ENCODE measurements around the gene TIGD4.
"Not testable (repeated sequence)": the region's sequence is repeated elsewhere in the genome, so short reads cannot be mapped to it uniquely, and the experiment has no call there.

The TIGD4 gene

DNA sequence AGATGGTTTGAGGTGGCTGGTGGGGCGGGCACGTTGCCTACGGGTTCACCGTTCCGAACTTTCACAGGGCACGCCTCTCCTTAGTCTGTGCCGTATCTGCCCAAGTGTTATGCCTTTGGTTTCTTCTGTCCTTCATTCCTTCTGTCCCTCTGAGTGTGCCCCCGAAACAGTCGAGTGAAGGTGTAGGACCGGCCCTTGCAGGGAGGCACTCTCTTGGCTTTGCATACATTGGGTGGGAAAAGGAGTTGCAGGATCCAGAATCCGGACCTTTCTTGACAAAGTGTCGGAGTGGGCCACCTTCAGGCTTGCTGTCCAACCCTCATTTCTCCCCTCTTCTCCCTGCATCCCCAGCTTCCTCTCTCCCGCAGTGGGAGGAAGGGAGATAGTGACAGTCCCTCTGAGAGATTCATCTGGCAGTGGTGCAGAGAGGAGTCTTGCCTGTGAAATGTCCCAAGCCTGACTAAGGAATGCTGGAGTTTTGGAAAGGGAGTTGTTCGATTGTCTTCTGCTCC, 793 bp upstream of the TIGD4 start:
- no peak for DNase-seq (ENCODE audit: low read depth)

DNA sequence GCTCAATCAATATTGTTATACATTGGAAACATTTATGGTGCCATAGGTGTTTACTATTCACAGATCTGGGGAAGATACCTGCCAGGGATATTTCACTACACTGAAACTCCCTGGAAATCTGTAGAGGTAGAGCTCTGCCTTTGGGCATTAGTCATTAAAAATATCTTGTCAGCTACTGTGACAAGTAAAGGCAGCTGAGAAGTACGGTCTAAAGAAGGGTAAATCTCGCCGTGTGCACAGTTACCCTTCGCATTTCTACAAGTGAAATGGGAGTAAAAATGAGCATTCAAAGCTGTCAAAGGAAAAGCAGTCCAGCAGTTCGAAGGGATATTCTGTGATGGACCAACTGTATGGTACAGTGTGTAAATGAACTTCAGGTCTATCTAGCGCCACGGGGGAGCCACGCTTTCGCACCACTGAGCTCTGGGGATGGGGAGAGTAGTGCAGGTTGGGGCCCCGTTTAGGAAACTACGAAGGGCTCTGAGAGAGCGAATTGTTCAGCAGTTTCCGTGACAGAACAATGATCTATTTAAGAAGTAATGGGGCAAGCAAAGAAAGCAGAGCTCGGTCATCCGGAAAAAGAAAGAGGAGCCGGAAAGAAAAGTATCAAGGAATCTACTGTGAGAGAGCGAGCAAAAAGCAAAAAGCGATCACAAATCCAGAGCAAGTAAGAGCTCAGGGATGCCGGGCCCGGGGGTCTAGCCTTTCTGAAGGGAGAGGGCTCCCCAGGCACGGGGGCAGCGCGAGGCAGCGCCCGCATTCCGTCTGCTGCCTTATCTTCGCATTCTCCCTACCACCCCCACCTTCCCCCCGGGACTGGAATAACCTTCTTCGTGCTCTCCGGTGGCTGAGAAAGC, 646 bp downstream of the TIGD4 start:
- DNase-seq (ENCODE audit: low read depth): no peak

DNA sequence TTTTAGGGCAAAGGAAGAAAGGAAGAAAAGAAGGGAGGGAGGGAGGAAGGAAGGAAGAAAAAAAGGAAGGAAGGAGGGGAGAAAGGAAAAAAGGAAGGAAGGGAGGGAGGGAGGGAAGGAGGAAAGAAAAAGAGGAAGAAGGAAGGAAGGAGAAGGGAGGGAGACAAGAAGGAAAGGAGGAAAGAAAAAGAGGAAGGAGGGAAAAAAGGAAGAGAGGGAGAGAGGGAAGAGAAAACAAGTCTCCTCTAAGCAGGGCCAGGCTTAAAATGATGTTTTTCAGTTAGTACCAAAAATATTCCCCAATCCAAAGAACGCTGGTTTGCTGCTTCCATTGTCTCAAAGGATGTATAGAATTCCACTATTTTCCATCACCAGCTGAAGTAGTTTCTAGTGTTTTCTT, 2.0 kb downstream of the TIGD4 start:
- no peak for DNase-seq (ENCODE audit: low read depth)

DNA sequence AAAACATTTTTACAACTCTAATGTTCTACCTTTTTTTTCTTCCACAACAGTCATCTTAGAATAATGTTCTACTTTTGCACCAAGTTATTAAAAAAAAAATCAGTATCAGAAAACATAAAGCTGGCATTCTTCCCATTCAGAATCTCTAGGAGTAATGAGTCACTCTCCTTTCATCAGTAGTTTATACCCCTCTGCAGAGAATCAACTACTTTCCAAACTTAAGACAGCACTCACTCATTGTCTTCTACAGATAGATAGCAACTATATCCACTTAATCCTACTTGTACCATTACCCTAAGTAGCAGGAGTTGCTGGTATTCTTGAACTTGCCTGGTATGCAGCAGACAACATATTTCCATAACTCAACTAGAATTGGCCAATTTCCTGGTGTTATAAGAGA, 3.2 kb downstream of the TIGD4 start:
- DNase-seq (ENCODE audit: low read depth): no peak

DNA sequence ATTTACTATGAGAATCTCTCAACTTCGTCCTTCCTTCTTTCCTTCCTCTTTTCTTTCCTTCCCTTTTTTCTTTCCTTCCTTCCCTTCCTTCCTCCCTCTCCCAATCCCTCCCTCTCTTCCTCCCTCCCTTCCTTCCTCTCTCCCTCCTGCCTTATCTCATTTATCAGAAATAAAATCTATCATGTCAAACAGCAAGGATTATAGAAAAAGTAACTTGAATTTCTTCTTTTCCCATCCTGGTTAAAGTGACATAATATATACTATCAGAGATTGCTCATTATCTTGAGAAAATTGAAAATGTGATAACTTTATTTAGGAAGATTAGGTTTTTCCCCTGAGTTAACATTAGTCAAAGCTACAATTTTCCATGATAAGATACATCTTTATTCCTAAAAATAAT, 5.6 kb downstream of the TIGD4 start:
- DNase-seq (ENCODE audit: low read depth): no peak

DNA sequence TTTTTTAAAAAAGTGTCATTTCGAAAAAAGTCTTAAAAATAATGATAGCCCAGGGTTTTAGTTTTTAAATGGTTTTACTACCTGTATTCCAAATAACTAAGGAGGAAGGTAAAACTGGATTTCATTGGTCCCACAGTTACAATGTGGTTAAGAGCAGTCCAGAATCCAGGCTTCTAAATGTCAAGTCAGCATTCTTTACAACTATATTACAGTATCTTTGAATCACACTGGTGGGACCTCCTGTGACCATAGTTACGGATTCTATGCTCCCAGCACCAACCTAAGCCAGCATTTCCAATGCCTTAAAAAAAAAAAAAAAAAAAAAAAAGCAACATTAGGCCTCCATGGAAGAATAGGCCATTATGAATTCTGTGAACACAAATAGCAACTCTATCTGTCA, 6.2 kb downstream of the TIGD4 start:
- DNase-seq (ENCODE audit: low read depth): no peak

DNA sequence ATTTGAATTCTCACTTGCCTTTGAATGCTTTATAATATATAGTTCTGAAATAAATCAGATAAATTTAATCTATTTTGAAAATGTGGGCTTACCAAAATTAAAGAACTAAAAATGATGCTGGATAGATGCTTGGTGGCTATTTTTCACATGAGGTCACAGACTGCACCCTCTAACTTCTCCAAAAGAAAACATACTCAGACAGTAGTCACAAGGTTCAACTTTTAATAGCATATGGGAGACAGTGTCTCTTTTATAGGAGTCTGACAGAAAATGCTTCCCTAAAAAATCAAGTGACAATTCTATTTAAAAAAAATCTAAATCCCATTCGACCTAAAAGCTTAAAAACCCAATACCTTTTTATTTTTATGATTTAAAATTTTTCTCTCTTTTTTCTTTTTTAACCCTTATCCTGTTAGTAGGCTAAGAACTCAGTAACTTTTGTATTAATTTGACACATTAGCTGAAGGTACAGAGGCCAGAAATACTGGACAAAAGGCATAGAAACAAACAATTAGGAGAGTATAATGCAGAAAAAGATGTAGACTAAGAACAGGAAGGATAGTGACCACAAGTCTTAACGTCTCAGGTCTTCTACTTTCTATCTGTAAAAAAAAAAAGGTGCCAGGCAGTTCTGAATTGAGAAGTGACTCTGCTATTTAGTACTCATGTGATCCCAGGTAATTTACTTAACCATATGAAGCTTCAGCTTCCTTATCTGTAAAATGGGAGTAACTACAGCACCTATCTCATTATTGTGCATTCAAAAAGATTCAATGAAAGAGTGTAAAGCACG, 7.6 kb downstream of the TIGD4 start:
- DNase-seq (ENCODE audit: low read depth): no peak

DNA sequence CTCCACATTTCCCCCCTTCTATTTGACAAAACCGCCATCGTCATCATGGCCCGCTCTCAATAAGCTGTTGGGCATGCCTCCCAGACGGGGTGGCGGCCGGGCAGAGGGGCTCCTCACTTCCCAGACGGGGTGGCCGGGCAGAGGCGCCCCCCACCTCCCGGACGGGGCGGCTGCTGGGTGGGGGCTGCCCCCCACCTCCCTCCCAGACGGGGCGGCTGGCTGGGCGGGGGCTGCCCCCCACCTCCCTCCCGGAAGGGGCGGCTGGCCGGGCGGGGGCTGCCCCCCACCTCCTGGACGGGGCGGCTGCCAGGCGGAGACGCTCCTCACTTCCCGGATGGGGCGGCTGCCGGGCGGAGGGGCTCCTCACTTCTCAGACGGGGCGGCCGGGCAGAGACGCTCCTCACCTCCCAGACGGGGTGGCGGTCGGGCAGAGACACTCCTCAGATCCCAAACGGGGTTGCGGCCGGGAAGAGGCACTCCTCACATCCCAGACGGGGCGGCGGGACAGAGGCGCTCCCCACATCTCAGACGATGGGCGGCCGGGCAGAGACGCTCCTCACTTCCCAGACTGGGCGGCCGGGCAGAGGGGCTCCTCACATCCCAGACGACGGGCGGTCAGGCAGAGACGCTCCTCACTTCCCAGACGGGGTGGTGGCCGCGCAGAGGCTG, 14.3 kb downstream of the TIGD4 start:
- DNase-seq (ENCODE audit: low read depth): not testable (repeated sequence)

DNA sequence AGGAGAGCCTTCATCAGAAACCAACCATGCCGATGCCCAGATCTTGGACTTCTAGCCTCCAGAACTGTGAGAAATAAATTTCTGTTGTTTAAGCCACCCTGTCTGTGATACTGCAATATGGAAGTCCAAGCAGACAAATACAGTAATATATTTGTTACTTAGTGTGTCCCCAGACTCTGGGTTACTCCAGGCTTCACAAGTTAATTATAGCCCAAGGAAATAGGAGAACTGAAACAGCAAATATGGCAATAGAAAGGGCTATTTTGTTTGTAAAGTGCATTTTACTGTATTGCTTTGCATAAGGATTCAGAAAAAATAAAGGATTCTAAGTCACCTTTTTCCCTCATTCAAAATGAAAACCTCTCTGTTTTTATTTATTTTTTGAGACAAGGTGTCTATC, 15.7 kb downstream of the TIGD4 start:
- no peak for DNase-seq (ENCODE audit: low read depth)

DNA sequence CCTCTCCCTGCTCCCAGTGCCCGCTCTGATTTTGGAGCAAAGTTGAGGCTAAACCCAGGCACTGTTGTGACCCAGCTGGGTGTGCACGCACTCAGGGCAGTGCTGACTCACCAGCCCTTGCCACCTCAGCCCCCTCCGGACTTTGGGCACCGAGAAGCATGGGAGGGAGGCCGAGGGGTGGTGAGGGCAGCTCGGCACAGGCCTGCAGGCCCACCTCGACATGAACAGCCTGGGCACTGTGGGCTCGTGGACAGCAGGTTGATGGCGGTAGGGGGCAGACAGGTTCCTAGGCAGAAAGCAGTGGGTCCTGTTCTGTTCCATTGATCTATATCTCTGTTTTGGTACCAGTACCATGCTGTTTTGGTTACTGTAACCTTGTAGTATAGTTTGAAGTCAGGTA, 30.9 kb downstream of the TIGD4 start:
- DNase-seq (ENCODE audit: low read depth): no peak

DNA sequence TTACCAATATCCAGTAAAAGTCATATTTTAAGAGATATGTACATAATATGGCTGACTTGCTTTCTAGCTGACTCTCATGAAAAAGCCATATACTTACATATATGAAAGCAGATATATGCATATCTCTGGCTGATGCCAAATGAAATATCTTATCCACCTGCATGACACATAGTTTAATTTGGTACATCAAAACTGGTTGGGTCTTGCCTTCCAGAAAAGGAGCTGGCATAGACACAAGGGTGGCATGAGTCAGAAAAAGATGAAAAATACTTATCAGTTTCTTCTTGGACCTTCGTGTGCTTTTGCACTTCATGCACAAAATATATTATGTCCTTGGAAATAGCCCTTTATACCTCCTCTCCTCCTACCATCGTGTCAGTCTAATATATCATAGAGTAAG, 32.1 kb downstream of the TIGD4 start:
- no peak for DNase-seq (ENCODE audit: low read depth)

DNA sequence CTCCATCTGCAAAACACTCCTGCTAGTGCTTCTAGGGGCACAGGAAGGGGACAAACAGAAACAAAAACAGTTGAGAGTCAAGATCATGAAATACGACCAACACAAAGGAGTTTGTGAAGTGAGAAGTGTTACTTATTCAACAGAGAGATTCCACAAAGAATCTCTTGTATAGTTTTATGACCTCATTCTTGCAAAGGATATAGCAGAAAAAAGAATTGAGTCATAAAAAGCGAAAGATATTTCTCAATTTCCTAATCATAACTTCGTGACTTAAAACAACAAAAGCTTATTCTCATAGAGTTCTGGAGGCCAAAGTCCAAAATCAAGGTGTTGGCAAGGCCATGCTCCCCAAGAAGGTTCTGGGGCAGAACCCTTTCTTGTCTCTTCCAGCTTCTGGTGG, 40.7 kb downstream of the TIGD4 start:
- DNase-seq (ENCODE audit: low read depth): peak; percentile 8

DNA sequence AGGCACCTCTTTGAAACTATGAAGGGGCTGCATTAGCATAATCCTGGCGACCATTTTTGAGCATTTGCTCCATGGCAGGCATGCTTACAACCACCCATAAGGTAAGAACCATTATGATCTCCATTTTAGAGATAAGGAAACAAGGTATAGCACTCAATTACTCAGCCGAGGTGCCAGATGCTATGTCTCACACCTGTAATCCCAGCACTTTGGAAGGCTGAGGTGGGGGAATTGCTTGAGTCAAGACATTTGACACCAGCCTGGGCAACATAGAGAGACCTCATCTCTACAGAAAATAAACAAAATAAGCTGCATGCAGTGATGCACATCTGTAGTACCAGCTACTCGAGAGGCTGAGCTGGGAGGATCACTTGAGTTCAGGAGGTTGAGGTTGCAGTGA, 43.6 kb downstream of the TIGD4 start:
- DNase-seq (ENCODE audit: low read depth): no peak

DNA sequence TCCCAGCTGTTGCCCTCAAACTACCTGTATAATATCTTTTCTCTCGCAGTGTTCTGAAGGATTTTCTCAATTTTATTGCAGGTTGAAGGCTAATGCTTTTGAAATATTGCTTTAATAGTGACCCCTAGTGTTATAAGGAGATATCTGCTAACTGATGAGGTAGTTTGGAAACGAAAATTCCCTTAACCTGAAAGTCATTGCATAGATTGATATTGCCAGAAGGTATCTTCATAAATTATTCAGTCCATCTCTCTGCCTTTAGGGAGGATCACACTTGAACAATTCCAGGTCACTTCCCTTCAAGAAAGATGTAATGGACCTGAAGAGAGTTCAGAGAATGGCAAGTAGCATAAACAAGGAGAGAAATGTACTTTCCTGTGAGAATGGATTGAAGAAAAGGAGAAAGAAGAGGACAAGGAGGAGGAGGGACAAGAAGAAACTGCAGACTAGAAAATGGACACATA, 44.1 kb downstream of the TIGD4 start:
- DNase-seq (ENCODE audit: low read depth): no peak

DNA sequence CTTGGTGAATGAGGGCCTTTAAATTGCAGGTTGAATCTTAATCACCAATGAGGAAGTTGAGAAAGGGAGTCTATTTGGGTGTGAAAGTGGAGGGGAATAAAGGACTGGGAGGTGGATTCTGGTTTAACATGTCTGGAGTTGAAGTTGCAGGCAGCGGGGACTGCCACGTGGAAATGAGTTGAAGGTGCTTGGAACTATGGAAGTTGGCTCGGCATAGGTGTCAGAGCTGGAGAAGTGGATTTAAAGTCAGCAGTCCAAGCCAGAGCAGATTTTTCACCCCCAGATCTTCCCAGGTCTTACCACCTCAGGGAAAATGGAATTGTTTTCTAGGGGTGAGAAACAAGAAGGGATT, 44.9 kb downstream of the TIGD4 start:
- DNase-seq (ENCODE audit: low read depth): no peak

DNA sequence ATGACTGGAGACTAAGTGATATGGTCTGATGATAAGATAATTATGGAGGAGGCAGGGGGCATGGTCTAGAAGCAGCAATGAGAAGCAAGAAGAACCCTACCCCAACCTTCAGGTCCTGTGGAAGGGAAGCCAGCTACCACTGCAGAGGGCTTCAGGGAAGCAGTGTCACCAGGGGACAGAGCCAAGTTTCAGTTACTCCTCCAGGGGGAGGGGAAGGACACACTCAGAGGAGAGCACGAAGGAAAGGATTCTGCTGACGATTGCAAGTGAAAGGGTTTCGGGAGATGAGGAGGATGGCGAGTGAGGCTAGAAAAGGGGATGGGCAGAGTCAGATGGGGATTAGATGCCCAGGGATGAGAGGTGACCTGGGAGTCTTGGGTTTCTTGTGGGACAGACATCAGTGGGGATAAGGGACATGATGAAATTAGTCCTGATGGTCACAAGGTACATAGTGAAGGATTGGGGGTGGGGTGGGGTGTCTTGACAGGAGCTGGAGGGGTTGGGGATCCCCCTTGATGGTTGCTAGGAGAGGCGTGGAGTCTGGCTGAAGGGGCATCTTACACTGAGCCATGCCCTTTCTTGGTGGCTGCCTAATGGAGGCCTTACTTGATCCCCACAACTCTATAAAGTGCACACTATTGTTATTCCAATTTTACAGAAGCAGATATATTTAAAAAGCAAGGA, 45.4 kb downstream of the TIGD4 start:
- no peak for DNase-seq (ENCODE audit: low read depth)

DNA sequence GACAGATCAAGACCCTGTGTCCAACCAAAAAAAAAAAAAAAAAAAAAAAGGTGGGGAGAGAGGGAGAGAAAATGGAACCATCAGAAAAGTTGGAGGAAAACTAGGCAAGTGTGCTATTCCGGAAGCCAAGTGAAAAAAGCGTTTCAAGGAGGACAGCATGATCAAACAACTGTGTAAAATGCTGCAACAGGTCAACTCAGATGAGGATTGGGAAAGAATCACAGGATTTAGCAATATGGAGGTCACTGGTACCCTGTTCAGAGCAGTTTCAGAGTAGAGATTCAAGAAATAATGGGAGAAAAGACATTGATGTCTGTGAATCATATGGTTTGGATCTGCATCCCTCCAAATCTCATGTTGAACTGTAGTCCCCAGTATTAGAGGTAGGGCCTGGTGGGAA, 47.5 kb downstream of the TIGD4 start:
- no peak for DNase-seq (ENCODE audit: low read depth)

DNA sequence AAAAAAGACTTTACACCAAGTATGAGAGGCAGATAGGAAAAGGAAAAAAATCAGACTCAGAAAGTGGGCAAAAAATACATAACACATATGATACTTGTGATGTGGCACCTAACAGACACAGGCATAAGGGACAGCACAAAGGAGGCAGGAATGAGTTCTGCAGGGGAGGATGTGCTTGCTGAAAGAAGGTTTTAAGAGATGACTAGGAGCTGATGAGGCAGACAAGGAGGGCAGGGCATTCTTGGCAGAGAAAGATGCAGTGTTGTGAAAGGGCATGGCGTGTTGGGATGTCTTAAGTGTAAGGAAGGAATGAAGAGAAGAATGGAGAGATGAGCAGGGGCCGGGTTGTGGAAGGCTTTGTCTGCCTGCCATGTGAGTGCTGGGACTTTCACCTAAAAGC, 50.1 kb downstream of the TIGD4 start:
- DNase-seq (ENCODE audit: low read depth): peak; percentile 51

DNA sequence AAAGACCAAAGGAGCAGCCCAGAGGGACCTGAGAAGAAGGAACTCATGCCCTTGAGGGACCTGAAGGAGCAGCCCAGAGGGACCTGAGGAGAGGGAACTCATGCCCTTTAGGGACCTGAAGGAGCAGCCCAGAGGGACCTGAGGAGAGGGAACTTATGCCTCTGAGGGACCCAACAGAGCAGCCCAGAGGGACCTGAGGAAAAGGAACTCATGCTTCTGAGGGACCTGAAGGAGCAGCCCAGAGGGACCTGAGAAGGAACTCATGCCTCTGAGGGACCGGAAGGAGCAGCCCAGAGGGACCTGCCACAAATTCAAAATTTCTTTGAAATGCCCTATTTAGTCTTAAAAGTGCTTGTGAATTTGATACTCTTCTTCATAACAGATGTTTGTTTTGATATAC, 51.2 kb downstream of the TIGD4 start:
- no peak for DNase-seq (ENCODE audit: low read depth)

DNA sequence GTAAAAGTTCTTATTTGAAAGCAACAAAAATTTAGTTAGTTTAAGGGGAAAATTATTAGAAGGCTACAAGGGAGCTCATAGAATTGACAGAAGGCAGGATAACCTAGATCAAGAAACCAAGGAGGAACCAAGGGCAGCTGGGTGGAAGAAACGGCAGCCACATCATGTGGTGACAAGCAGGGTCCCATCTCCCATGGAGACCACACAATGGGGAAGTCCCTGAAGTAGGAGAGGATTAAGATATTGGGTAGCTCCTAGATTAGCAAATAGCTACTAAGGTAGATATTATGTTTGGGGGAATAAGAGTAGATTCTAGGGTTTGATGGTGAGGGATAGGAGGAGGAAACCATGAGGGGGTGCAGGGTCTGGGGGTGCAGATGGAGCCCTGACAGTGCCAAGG, 51.7 kb downstream of the TIGD4 start:
- no peak for DNase-seq (ENCODE audit: low read depth)

DNA sequence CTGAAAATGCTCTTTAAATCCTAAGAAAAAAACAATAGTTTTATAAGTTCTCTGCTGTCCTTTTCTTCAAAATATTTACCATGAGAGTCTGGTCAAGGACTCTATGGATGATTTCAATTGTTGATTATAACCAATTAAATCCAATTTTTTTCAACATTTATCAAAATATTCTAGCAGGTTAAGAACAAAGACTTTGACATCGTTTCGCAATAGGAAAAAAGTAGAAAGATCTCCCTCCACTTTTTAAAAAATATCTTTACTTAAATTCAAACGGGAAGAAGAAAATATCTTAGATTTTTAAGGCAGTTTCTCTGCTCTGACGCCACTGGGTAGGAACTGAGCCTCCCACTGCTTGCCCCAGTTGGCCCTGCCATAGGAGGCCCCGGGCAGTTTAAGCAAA, 55.0 kb downstream of the TIGD4 start:
- DNase-seq (ENCODE audit: low read depth): no peak

DNA sequence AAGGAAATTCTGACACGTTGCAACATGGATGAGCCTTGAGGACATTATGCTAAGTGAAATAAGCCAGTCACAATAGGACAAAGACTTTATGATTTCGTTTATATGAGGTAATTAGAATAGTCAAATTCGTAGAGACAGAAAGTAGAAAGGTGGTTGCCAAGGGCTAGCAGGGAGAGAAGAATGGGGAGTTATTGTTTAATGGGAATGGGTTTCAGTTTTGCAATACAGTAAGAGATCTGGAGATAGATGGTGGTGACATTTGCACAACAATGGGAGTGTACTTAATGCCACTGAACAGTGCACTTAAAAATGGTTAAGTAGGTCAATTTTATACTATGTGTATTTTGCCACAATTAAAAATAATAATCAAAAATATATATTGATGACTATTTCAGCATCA, 56.3 kb downstream of the TIGD4 start:
- DNase-seq (ENCODE audit: low read depth): no peak
